ENCODE results near the gene FAM219A. TPM values are rescaled to one million over a fixed set of nuclear protein-coding genes. Genes with fewer than 3 reads are reported as not detected.

Gene FAM219A
- total RNA-seq, 4 donors from 2014 or later = 12.6 to 19.7 (median 13.5) TPM

- DNase-seq (ENCODE audit: low spot score in 2 of 2) = no peak
- no peak for TF ChIP-seq CTCF (IDR thresholded peaks at IDR 0.05)
- no peak for TF ChIP-seq POLR2A (IDR thresholded peaks at IDR 0.05)
- 72% methylated on average over 2 of the region's 2 CpGs for WGBS, 2 donors
- no peak overlapping the region for H3K4me3 ChIP-seq (ENCODE audit: low read depth, poor library complexity, severe bottlenecking)
- intact Hi-C loops (cut with DNase I; ENCODE audit: low total_unique reads) = no loop called here
Measured at GRCh38 chr9:34428325-34428958, 29.9 kb downstream of the FAM219A start.

- no peak for DNase-seq (ENCODE audit: low spot score in 2 of 2)
- WGBS, 2 donors = 79 to 88% methylated on average over 5 of the region's 5 CpGs
- H3K4me3 ChIP-seq (ENCODE audit: low read depth, poor library complexity, severe bottlenecking) = no peak overlapping the region
- TF ChIP-seq CTCF (IDR thresholded peaks at IDR 0.05) (no peak), POLR2A (IDR thresholded peaks at IDR 0.05) (no peak)
- intact Hi-C loops (cut with DNase I; ENCODE audit: low total_unique reads) = no loop called here
Measured at GRCh38 chr9:34426347-34427074, 31.9 kb downstream of the FAM219A start.

- TF ChIP-seq POLR2A (IDR thresholded peaks at IDR 0.05) (no peak), CTCF (IDR thresholded peaks at IDR 0.05) (no peak)
- DNase-seq (ENCODE audit: low spot score in 2 of 2) = no peak
- WGBS, 2 donors = 53 to 65% methylated on average over 4 of the region's 4 CpGs
- no peak overlapping the region for H3K4me3 ChIP-seq (ENCODE audit: low read depth, poor library complexity, severe bottlenecking)
- intact Hi-C loops (cut with DNase I; ENCODE audit: low total_unique reads) = no loop called here
Measured at GRCh38 chr9:34419716-34420504, 38.5 kb downstream of the FAM219A start.

- H3K4me3 ChIP-seq (ENCODE audit: low read depth, poor library complexity, severe bottlenecking) = no peak overlapping the region
- intact Hi-C loops (cut with DNase I; ENCODE audit: low total_unique reads) = no loop called here
- TF ChIP-seq POLR2A (IDR thresholded peaks at IDR 0.05) = no peak
- no peak for TF ChIP-seq CTCF (IDR thresholded peaks at IDR 0.05)
- DNase-seq (ENCODE audit: low spot score in 2 of 2) = no peak
- WGBS, 2 donors = 84 to 85% methylated on average over 3 of the region's 3 CpGs
Measured at GRCh38 chr9:34417734-34418133, 40.6 kb downstream of the FAM219A start.

GRCh38 chr9:34413231-34413852, 45.0 kb downstream of the FAM219A start:
- WGBS, 2 donors = 23 to 30% methylated on average over 6 of the region's 6 CpGs
- no peak for DNase-seq (ENCODE audit: low spot score in 2 of 2)
- intact Hi-C loops (cut with DNase I; ENCODE audit: low total_unique reads) = no loop called here
- no peak overlapping the region for H3K4me3 ChIP-seq (ENCODE audit: low read depth, poor library complexity, severe bottlenecking)
- TF ChIP-seq POLR2A (IDR thresholded peaks at IDR 0.05) = no peak
- TF ChIP-seq CTCF (IDR thresholded peaks at IDR 0.05) = no peak

All from lower leg skin (tissue), 4 donors.